ENCODE data around the gene OR7G3. TPM values are rescaled to one million over a fixed set of nuclear protein-coding genes. Genes with fewer than 3 reads are reported as not detected.

The OR7G3 gene
- total RNA-seq: not detected

GRCh38 chr19:9126900-9127405, at the start of gene OR7G3:
Gene OR7G3 (minus strand): TSS chr19:9126950. CDS start chr19:9126950, 0 bp downstream.
- Histone ChIP-seq H3K9me3 (no peaks in the 10 kb centered on the region), H3K4me3 (no peak within 1 kb of the TSS), H3K36me3 (no peaks in the 10 kb centered on the region), H3K4me1 (no peaks in the 10 kb centered on the region), H3K27ac (no peak within 1 kb of the TSS), H3K27me3 (peaks cover 49% of the 10 kb centered on the region)
- TF ChIP-seq POLR2AphosphoS5 (IDR thresholded peaks at IDR 0.05) (no peak), POLR2A (IDR thresholded peaks at IDR 0.05) (no peak), EP300 (IDR thresholded peaks at IDR 0.05) (no peak), CTCF (IDR thresholded peaks at IDR 0.05) (no peak)
- no peak for ATAC-seq
- whole genome bisulfite sequencing, 2 donors (ENCODE audit: low coverage in 1 of 2): 80 to 100% methylated on average over 1 of the region's 1 CpG

GRCh38 chr19:9175326-9175725, 48.6 kb upstream of the OR7G3 start:
- Histone ChIP-seq H3K4me3 (no peak overlapping the region), H3K4me1 (no peaks in the 10 kb centered on the region), H3K9me3 (no peaks in the 10 kb centered on the region), H3K36me3 (no peaks in the 10 kb centered on the region), H3K27ac (no peak overlapping the region), H3K27me3 (no peaks in the 10 kb centered on the region)
- no peak for ATAC-seq
- TF ChIP-seq EP300 (IDR thresholded peaks at IDR 0.05) (no peak), CTCF (IDR thresholded peaks at IDR 0.05) (no peak), POLR2A (IDR thresholded peaks at IDR 0.05) (no peak), POLR2AphosphoS5 (IDR thresholded peaks at IDR 0.05) (no peak)
- WGBS, 2 donors (ENCODE audit: low coverage in 1 of 2): 84 to 89% methylated on average over 3 to 5 of the region's 5 CpGs

- no peak for ATAC-seq
- TF ChIP-seq EP300 (IDR thresholded peaks at IDR 0.05) (no peak), POLR2A (IDR thresholded peaks at IDR 0.05) (no peak), CTCF (IDR thresholded peaks at IDR 0.05) (no peak), POLR2AphosphoS5 (IDR thresholded peaks at IDR 0.05) (no peak)
- H3K4me1 ChIP-seq: no peaks in the 10 kb centered on the region
- WGBS, 2 donors (ENCODE audit: low coverage in 1 of 2): 60 to 75% methylated on average over 5 to 6 of the region's 6 CpGs
- no peaks in the 10 kb centered on the region for H3K27me3 ChIP-seq
- no peak overlapping the region for H3K4me3 ChIP-seq
- no peaks in the 10 kb centered on the region for H3K9me3 ChIP-seq
- H3K27ac ChIP-seq: no peak overlapping the region
- peaks cover 0 to 17% of the 10 kb centered on the region in 2 donors for H3K36me3 ChIP-seq
Measured at GRCh38 chr19:9171393-9171991, 44.7 kb upstream of the OR7G3 start.

- peaks cover 0 to 61% of the 10 kb centered on the region in 2 donors for H3K36me3 ChIP-seq
- WGBS, 2 donors (ENCODE audit: low coverage in 1 of 2): 94 to 97% methylated on average over 3 to 4 of the region's 4 CpGs
- ATAC-seq: no peak
Measured at GRCh38 chr19:9166846-9167245, 40.1 kb upstream of the OR7G3 start.

More at GRCh38 chr19:9166846-9167245, 40.1 kb upstream of the OR7G3 start:
- TF ChIP-seq POLR2A (IDR thresholded peaks at IDR 0.05): no peak
- TF ChIP-seq CTCF (IDR thresholded peaks at IDR 0.05): no peak
- no peak for TF ChIP-seq POLR2AphosphoS5 (IDR thresholded peaks at IDR 0.05)
- TF ChIP-seq EP300 (IDR thresholded peaks at IDR 0.05): no peak
- Histone ChIP-seq H3K9me3 (no peaks in the 10 kb centered on the region), H3K27ac (no peak overlapping the region), H3K4me3 (no peak overlapping the region), H3K4me1 (no peaks in the 10 kb centered on the region), H3K27me3 (no peaks in the 10 kb centered on the region)
